GM21619 (cell line): ENCODE data around the gene POLR2H.

Experiments used
- ATAC-seq: cut with Tn5 transposase; IDR thresholded peaks from one replicate; pipeline ENCODE4 v1.9.1; 2021; ENCODE audit not compliant: unreplicated experiment

The POLR2H gene

GRCh38 chr3:184386047-184386806 is 24.7 kb downstream of the POLR2H start:
- no peak for ATAC-seq

GRCh38 chr3:184387174-184387714 is 25.7 kb downstream of the POLR2H start:
- no peak for ATAC-seq

DNA sequence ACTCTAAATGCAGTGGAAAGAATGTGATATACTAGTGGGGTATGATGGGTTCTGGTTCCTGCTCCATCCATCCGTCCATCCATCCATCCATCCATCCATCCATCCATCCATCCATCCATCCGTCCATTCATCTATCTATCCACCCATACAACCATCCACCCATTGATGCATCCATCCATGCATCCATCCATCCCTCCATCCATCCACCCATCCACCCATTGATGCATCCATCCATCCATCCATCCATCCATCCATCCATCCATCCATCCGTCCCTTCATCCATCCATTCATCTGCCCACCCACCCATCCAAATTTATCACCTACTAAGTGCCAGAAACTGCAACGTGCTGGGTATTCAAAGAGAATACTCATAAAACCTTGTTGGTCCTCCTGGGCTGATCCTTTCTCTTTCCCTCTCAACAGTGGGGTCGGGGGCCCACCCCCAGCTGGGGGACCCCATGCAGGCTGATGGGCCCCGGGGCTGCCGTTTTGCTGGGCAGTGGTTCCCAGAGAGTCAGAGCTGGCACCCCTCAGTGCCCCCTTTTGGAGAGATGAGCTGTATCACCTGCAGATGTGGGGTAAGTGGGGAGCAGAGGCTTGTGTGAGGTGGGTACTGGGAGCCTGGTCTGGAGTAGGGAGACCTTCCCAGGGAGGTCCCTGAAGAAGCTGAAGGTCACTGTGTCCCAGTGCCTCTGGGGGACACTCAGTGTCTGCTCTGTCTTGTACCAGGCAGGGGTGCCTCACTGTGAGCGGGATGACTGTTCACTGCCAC is 26.8 kb downstream of the POLR2H start:
- ATAC-seq, result no peak

DNA sequence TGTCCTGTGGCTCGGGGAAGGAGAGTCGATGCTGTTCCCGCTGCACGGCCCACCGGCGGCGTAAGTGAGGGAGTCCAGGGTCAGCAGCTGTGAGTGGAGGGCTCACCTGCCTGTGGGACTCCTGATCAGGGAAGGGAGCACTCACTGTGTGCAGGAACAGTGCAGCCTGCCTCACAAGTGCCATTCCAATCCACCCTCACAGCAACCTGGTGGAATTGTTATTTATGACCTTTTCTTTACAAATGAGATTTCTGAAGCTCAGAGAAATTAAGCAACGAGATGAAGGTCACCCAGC is 27.4 kb downstream of the POLR2H start:
- ATAC-seq, result no peak

DNA sequence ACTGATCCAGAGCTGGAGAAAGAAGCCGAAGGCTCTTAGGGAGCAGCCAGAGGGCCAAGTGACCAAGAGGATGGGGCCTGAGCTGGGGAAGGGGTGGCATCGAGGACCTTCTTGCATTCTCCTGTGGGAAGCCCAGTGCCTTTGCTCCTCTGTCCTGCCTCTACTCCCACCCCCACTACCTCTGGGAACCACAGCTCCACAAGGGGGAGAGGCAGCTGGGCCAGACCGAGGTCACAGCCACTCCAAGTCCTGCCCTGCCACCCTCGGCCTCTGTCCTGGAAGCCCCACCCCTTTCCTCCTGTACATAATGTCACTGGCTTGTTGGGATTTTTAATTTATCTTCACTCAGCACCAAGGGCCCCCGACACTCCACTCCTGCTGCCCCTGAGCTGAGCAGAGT is 27.9 kb downstream of the POLR2H start:
- no peak for ATAC-seq

DNA sequence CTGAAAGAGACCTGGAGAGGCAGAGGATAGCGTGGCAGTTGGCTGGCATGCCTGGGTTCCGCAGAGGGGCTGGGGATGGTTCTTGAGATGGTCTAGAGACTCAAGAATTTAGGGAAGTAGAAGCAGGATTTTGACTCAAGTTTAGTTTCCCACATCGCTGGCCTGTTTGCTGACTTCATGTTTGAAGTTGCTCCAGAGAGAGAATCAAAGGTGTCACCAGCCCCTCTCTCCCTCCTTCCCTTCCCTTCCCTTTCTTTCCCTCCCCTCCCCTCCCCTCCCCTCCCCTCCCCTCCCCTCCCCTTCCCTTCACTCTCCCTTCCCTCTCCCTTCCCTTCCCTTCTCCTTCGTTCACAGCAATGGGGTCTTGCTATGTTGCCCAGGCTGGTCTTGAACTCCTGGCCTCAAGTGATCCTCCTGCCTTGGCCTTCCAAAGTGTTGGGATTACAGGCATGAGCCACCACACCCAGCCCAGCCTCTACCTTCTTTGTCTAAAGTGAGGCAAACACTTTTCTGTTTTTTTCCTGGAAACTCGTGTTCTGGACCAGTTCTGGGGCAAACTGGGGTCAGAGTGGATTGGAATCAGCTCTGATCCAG is 28.5 kb downstream of the POLR2H start:
- ATAC-seq, result no peak

DNA sequence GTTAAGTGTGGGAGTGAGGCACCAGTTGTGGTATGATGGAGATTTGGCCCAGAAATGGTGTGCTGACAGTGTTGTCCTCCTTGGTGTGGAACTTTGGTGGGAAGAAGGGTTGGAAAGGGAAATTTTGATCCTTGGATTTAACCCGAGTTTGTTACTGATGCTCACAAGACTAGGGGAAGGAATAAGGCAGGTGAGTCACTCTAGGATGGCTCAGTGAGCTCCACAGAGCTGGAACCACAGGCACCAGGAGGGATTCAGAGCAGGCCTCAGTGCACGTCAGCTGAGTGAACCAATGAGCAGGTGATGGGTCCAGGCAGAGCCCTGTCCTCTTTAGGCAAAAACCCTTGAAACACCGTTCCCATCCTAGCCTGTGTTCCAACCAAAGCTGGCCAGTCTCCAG is 29.8 kb downstream of the POLR2H start:
- ATAC-seq, result no peak

DNA sequence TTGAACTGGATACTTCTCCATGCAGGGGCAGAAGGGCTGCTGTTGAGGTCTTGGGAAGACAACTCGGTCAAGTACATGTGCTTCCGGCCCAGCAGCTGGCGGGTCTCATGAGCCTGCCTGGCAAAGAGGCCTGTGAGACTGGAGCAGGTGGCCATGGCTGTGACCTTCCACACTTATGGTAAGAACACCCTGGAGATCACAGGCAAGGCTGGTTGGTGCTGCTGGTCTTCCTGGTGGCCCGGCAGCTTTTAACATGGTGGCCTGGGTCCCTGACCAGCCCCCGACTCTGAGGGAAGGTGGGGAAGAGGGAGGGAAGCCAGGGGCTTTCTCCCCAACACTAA is 33.8 kb downstream of the POLR2H start:
- ATAC-seq, result no peak

DNA sequence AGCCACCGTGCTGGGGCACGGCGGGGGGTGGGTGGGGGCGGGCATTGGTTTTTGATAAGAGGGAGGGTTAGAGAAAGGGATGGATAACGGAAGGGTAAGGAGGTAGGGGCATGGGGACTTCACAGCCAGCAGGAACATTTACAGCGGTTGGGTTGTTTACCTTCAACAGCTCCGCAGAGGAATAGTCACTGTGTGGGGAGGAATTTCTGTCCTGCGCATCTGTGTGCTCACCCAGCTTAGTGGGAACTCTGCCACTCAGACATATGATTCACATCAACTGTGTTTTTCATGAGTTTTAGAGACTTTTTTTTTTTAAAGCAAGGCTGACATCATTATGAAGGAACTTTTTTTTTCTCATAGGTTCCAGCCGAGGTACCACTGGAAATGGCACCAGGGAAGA is 37.9 kb downstream of the POLR2H start:
- no peak for ATAC-seq

DNA sequence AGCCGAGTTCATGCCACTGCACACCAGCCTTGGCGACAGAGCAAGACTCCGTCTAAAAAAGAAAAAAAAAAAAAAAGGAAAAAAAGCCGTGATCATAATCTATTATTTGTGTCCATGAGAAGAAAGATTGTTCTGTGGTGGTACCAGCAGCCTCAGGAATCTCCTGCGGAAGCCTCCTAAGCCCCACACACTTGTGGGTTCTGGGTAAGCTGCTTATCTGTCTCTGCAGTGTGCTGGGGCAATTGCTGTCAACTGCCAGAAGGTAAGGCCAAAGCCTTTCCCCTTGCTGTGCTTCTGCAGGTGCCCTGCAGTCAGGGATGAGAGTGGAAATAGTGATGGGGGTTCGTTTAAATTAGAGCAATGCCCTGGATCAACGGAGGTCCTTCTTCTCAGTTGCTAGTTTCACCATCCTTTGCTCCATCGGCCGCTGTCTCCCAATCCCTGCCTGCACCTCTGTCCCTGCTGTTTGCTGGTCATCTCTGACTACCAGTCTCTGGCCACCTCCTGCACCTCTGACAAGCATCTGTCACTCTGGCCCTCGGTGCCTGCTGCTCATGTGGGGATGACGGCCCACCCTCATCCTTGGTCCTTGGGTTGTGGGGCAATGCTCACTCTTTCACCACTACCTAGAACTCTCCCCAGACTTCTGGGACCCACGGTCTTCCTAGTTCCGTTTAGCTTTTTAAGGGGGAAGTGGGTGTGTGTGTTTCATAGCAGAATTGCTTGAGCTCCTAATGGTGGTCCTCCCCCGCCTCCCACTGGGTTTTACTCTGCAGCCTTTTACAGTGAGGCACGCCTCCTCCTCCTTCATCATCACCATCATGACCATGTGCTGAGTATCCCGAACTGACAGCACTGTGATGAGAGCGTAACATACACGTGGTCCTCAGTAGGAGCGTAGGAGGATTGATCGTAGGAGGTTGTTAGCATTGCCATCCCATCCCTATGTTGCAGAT is 43.8 kb downstream of the POLR2H start:
- no peak for ATAC-seq

DNA sequence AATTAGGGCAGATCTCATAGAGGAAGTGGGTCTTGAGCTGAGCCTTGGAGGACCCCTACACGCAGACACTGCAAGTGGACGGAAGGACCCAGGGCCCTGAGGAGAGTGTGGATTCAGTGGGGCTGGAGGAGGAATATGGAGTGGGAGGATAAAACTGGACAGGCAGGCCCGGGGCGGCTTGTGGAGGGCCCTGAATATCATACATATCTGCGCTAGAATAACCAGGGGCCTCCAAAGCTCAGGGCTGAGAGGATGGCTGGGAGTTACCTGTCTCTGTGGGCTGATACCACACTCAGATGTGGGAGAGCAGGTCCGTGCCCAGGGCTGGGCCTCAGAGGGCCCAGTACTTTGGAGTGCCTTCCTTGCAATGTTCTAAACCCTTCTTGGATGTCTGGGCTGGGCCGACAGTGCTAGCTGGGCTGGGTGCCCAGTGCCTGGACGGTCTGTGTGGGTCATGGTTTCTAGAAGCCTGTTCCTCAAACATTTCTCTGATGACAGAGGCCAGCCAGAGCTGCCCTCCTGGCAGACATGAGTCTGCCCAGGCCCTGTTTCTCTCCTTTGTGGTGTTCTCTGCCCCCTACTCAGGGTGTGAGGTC is 47.9 kb downstream of the POLR2H start:
- no peak for ATAC-seq

DNA sequence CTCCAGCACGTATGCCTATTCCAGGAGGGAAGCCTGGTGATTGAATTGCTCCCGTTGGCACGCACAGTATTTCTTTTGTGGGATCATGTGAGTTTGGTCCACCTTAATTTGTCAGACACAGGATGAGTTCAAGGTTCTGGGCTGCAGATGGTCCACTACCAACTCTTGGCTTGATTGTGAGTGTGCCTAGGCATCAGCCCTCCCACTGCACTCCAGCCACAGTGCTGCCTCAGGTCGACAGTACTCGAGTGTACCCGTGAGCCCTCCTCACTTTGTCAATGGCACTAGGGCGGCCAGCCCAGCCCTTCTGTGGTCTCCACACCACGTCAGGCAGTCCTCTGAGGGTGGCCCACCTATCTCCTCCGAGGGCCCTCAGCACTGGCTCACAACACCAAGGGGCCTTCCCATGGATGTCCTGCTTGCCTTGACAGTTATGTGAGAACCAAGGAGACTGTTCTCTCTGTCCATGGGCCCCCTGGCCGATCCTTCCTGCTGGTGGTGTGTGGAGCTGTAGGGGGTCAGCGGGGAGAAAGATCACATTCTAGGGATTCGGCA is 48.5 kb downstream of the POLR2H start:
- no peak for ATAC-seq

GRCh38 chr3:184414418-184415202 is 53.1 kb downstream of the POLR2H start:
- no peak for ATAC-seq

DNA sequence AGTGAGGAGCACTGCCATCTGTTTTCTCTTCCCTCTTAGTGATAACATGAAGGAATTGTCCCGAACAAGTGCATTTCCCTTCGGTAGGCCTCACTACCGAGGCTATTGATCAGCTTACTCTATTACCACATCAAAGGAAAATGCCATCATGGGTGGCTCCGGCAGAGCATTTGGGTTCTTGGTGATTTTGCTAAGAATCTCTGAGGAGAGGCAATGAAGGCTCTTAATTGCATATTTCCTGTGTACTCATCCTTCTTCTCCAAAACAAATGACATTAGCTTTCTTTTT is 53.6 kb downstream of the POLR2H start:
- ATAC-seq, result no peak

- ATAC-seq, result peak; percentile 73
These were observed 56.3 kb downstream of the POLR2H start for GRCh38 chr3:184417619-184418327.
